ENCODE measurements around the gene POLA1. TPM values are rescaled to one million over a fixed set of nuclear protein-coding genes. Genes with fewer than 3 reads are reported as not detected.

POLA1 gene
- total and polyA plus RNA-seq, 2 donors = 7.2 to 37.9 TPM

DNA sequence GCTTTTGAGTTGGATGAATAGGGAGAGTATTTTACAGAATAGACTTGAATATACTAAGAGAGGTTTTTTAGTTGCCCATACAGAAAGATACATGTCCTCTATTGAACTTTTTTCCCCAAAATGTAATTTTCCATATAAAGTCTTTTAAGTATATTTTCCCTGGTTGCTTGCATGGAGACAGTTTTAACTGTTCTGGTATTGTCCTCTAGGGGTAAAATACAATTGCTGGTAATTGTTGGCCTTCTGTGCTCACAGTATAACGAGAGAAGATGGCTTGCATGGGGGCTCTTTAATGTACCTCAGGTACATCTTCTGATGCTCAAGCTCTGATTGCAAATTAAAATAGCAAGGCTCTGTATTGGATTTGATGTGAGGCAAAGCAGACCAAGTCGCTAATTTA, 186.0 kb downstream of the POLA1 start:
- 97% methylated on average over 2 of the region's 2 CpGs for WGBS
- Histone ChIP-seq H3K4me3 (ENCODE audit: low read depth, low read length) (no peak overlapping the region), H3K36me3 (ENCODE audit: insufficient read depth) (no peaks in the 10 kb centered on the region), H3K4me1 (ENCODE audit: insufficient read depth) (no peaks in the 10 kb centered on the region), H3K27ac (ENCODE audit: low read depth) (no peak overlapping the region)
- no peak for DNase-seq (ENCODE audit: extremely low spot score)

DNA sequence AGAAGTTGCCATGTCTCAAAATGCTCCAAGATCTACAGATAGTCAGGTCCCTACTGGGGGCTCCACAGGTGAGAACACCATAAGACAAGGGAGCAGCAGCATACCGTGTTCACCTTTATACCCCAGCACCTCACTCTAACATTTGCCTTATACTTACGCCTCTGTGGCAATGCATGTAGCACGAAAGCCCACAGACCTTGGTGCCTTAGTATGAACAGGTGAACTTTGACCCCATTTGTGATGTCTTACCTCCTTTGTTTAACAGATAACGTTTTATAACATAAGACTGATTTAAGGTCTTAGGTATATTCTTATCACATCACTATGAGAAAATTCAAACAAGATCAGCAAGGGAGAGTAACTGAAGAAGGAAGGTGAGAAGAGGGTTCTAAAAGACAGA, 193.2 kb downstream of the POLA1 start:
- 90% methylated on average over 4 of the region's 4 CpGs for WGBS

DNA sequence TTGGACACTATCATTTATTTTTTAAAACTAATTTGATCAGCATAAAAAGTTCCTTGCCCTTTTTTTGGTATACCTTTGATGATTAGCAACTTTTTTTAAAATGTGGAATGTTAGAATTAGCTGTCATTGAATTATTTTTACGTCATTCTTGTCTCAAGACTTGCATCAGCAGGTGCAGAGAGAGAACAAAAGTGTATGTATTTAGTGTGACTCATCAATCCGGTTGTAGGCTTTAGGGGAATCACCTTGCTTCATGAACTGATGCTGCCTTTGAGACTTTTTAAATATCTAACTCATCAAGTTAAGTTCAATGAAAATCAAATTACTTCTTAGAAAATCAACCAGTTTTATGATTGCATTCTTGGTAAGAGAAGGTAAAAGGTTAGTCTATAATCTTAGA, 197.0 kb downstream of the POLA1 start:
- no peak for DNase-seq (ENCODE audit: extremely low spot score)
- no peaks in the 10 kb centered on the region for H3K36me3 ChIP-seq (ENCODE audit: insufficient read depth)
- no peak overlapping the region for H3K4me3 ChIP-seq (ENCODE audit: low read depth, low read length)
- H3K27ac ChIP-seq (ENCODE audit: low read depth) = no peak overlapping the region
- 86% methylated on average over 2 of the region's 2 CpGs for WGBS
- H3K4me1 ChIP-seq (ENCODE audit: insufficient read depth) = no peaks in the 10 kb centered on the region

More for the DNA sequence above, 193.2 kb downstream of the POLA1 start:
- Histone ChIP-seq H3K4me1 (ENCODE audit: insufficient read depth) (no peaks in the 10 kb centered on the region), H3K27ac (ENCODE audit: low read depth) (no peak overlapping the region), H3K4me3 (ENCODE audit: low read depth, low read length) (no peak overlapping the region), H3K36me3 (ENCODE audit: insufficient read depth) (no peaks in the 10 kb centered on the region)
- no peak for DNase-seq (ENCODE audit: extremely low spot score)

DNA sequence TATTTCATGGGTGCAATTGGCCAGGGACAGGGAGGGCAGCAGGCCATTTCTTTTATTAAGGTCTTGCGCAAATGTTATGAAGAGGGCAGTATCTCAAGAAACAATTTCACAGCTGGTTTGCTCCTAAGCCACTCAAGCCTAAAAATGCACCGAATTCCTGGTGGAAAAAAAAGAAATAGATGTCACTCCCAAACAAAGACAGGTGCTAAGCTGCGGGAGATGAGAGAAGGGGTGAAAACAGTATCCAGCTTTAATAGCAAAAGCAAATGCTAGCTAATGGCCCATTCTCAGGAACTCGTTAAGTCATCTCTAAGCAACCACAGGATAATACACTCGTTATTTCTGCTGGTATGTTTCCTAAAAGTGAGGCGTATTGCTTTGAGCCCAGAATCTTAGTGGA, 205.7 kb downstream of the POLA1 start:
- WGBS = 84% methylated on average over 6 of the region's 6 CpGs
- Histone ChIP-seq H3K4me1 (ENCODE audit: insufficient read depth) (no peaks in the 10 kb centered on the region), H3K4me3 (ENCODE audit: low read depth, low read length) (no peak overlapping the region), H3K27ac (ENCODE audit: low read depth) (no peak overlapping the region), H3K36me3 (ENCODE audit: insufficient read depth) (no peaks in the 10 kb centered on the region)
- DNase-seq (ENCODE audit: extremely low spot score) = no peak

DNA sequence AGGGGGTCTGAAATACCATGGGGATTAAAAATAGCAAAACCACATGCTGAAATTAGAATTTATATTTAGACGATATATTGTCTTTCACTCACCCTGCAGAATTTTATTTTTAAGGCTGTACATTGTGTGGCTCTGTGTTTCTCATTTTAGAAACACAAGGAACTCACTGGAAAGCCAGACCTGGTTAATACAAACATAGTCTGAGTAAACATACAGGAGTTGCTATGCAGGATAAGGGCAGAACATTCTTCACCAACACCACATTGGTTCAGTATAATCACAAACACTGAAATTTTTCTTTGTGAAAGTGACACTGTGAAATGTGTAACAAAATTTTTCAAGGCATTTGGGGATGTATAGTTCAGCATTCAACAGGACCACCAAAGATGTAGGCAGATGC, 206.5 kb downstream of the POLA1 start:
- no peaks in the 10 kb centered on the region for H3K36me3 ChIP-seq (ENCODE audit: insufficient read depth)
- DNase-seq (ENCODE audit: extremely low spot score) = no peak
- H3K4me3 ChIP-seq (ENCODE audit: low read depth, low read length) = no peak overlapping the region
- H3K4me1 ChIP-seq (ENCODE audit: insufficient read depth) = no peaks in the 10 kb centered on the region
- WGBS = 67% methylated on average over 1 of the region's 1 CpG
- no peak overlapping the region for H3K27ac ChIP-seq (ENCODE audit: low read depth)

DNA sequence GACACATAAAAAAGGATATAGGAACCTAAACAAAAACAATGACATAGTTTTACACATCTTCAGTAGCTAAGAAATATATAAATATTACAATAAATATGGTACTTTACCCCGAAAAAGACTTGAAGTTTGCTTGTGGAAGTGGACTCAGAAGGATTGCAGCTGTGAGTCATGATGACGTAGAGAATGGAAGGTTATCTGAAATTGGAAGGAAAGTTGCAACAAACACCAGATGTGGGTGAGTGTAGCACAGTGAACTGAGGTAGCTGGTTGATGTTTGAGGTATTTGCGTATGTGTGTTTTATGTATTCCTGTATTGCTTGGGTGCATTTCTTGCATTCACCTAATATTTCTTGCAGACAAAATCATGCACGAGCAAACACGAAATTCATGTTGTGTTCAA, 209.1 kb downstream of the POLA1 start:
- no peak for DNase-seq (ENCODE audit: extremely low spot score)
- no peak overlapping the region for H3K27ac ChIP-seq (ENCODE audit: low read depth)
- no peaks in the 10 kb centered on the region for H3K36me3 ChIP-seq (ENCODE audit: insufficient read depth)
- 79% methylated on average over 5 of the region's 5 CpGs for WGBS
- H3K4me3 ChIP-seq (ENCODE audit: low read depth, low read length) = no peak overlapping the region
- H3K4me1 ChIP-seq (ENCODE audit: insufficient read depth) = no peaks in the 10 kb centered on the region

DNA sequence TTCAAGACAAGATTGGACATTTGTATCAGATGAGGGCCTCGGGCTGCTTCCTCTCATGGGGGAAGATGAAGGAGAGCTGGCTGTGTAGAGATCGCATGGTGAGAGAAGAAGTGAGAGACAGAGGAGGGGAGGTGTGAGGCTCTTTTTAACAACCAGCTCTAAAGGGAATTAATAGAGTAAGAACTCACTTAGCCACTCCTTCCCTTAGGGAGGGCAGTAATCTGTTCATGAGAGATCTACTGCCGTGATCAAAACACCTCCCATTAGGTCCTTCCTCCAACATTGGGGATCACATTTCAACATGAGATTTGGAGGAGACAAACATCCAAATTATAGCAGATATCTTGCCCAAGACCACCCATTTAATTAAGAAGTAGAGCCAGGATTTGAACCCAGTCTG, 225.0 kb downstream of the POLA1 start:
- Histone ChIP-seq H3K36me3 (ENCODE audit: insufficient read depth) (no peaks in the 10 kb centered on the region), H3K4me1 (ENCODE audit: insufficient read depth) (no peaks in the 10 kb centered on the region), H3K4me3 (ENCODE audit: low read depth, low read length) (no peak overlapping the region), H3K27ac (ENCODE audit: low read depth) (no peak overlapping the region)
- DNase-seq (ENCODE audit: extremely low spot score) = no peak
- WGBS = 88% methylated on average over 3 of the region's 3 CpGs

DNA sequence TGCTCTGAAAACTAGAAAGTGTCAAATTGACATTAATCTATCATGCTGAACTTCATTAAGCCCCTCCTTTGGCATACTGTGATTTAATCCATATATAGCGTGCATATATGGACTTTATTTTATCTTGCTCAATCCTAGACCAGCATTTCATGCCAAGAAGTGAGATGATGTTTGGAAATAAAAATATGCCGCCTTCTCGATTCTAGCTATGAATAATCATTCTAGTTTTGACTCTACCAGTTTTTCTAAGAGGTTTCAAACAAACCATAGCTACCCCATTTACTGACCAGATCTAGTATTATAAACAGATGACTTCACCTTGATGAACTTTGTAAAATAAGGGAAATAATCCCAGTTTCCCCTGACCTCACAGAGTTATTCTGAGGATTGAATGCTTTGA, 227.1 kb downstream of the POLA1 start:
- Histone ChIP-seq H3K4me3 (ENCODE audit: low read depth, low read length) (no peak overlapping the region), H3K27ac (ENCODE audit: low read depth) (no peak overlapping the region), H3K4me1 (ENCODE audit: insufficient read depth) (no peaks in the 10 kb centered on the region), H3K36me3 (ENCODE audit: insufficient read depth) (no peaks in the 10 kb centered on the region)
- DNase-seq (ENCODE audit: extremely low spot score) = no peak
- WGBS = 86% methylated on average over 3 of the region's 3 CpGs

DNA sequence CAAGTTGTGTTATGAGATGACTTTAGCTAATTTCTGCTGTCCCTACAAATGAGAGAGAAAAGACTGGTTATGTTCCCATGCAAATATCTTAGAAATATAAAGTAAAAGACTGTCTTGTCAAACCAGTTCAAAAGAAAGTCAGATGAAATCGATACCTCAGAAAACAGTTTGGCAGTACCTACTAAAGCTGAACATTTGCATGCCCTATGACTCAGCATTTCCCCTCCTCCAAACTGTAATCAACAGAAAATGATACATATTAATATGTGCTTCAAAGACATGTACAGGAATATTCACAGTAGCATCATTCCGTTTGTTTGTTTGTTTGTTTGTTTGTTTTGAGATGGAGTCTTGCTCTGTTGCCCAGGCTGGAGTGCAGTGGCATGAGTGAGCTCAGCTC, 231.7 kb downstream of the POLA1 start:
- no peak overlapping the region for H3K4me3 ChIP-seq (ENCODE audit: low read depth, low read length)
- no peaks in the 10 kb centered on the region for H3K4me1 ChIP-seq (ENCODE audit: insufficient read depth)
- no peak overlapping the region for H3K27ac ChIP-seq (ENCODE audit: low read depth)
- no peaks in the 10 kb centered on the region for H3K36me3 ChIP-seq (ENCODE audit: insufficient read depth)
- DNase-seq (ENCODE audit: extremely low spot score) = no peak
- WGBS = 91% methylated on average over 2 of the region's 2 CpGs

DNA sequence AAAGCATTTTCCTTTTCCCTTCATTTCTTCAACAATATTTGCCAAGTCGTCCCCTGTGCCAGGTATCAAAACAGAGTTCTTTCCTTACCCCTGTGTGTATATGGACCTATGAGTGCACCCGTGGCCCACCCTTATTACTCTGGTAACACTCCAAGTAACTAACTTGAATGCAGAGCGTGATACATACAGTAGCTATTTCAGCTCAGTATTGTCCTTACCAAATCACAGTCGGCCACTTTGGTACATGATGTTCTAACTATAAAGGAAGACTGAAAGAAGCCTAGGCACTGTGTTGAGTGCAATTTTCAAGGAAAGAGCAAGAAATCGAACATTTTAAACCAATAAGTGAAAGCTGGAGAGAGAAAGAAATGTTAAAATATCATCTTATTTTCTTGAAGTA, 233.7 kb downstream of the POLA1 start:
- H3K36me3 ChIP-seq (ENCODE audit: insufficient read depth) = no peaks in the 10 kb centered on the region
- WGBS = 94% methylated on average over 5 of the region's 5 CpGs
- H3K4me1 ChIP-seq (ENCODE audit: insufficient read depth) = no peaks in the 10 kb centered on the region
- H3K27ac ChIP-seq (ENCODE audit: low read depth) = no peak overlapping the region
- H3K4me3 ChIP-seq (ENCODE audit: low read depth, low read length) = no peak overlapping the region
- no peak for DNase-seq (ENCODE audit: extremely low spot score)

DNA sequence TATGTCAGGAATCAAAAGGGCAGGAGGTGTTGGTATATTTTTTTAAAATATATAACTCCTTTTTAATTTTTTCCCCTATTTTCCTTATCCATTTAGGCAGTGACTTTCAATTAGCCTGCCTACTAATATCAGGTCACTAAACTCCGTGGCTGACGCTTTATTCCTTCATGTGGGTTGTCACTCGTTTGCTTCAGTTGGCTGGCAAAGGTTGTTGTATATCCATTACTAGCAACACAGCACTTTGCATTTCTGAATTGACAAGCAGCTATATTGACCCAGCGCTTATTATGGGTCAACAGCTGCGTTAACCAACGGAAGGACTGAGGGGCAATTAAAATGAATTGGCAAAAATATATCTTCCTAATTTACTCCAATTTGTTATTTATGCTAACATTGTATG, 234.4 kb downstream of the POLA1 start:
- Histone ChIP-seq H3K4me3 (ENCODE audit: low read depth, low read length) (no peak overlapping the region), H3K4me1 (ENCODE audit: insufficient read depth) (no peaks in the 10 kb centered on the region), H3K27ac (ENCODE audit: low read depth) (no peak overlapping the region), H3K36me3 (ENCODE audit: insufficient read depth) (no peaks in the 10 kb centered on the region)
- DNase-seq (ENCODE audit: extremely low spot score) = no peak
- WGBS = 95% methylated on average over 6 of the region's 6 CpGs

DNA sequence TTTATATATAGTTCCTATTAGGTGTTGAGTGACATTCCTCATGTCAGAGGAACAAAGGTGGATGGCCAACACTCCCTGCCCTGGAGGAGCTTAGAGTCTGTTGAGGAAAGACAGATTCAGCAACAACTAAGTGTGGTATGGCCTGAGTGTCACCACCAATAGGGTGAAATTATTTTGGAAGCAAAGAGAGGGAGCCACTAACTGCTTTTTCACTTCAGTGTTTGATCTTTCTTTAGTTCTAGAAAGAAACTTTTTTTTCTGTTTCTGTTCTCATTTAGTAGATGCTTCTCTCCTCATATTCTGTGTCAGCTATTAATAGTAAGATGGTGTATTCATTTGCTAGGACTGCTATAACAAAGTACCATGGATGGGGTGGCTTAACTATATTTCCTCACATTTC, 240.6 kb downstream of the POLA1 start:
- Histone ChIP-seq H3K36me3 (ENCODE audit: insufficient read depth) (no peaks in the 10 kb centered on the region), H3K4me3 (ENCODE audit: low read depth, low read length) (no peak overlapping the region), H3K27ac (ENCODE audit: low read depth) (no peak overlapping the region), H3K4me1 (ENCODE audit: insufficient read depth) (no peaks in the 10 kb centered on the region)
- no peak for DNase-seq (ENCODE audit: extremely low spot score)

DNA sequence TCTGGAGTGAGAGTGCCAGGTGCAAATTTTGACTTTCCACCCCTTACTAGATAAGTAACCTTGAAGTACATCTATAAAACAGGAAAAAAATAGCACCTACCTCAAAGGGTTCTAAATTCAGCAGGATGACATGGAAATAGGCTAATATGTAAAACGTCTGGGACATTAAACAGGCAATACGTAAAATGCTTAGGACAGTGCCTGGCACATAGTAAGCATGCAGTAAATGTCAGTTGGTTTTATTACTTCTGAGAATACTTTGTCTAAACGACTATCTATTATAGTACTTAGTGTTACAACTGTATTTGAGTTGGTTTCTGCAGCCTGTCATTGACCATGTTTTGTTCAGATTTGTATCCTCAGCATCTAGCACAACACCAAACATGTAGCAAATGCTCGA, 251.3 kb downstream of the POLA1 start:
- H3K27ac ChIP-seq (ENCODE audit: low read depth) = no peak overlapping the region
- WGBS = 41% methylated on average over 4 of the region's 4 CpGs

DNA sequence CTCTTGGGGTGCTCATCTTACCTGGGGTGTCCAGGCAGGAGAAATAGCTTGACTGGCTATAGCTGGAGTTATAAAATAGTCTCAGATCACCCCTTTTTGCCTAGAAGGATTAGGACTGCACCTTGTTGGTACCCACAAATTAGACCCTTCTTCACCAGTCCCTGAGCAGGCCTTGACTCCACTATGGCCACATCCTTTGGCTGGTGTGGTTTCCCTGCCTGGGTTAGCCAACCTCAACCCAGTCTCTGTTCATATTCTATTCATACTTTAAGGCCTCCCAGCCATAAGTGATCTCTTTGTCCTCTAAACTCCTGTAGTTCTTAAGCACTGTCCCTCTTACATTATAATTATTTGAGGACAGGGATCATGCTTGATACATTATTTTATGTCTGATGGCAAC, 252.7 kb downstream of the POLA1 start:
- H3K36me3 ChIP-seq (ENCODE audit: insufficient read depth) = no peaks in the 10 kb centered on the region
- no peaks in the 10 kb centered on the region for H3K4me1 ChIP-seq (ENCODE audit: insufficient read depth)
- no peak for DNase-seq (ENCODE audit: extremely low spot score)
- no peak overlapping the region for H3K27ac ChIP-seq (ENCODE audit: low read depth)
- no peak overlapping the region for H3K4me3 ChIP-seq (ENCODE audit: low read depth, low read length)

More for the DNA sequence above, 251.3 kb downstream of the POLA1 start:
- DNase-seq (ENCODE audit: extremely low spot score) = no peak
- H3K4me3 ChIP-seq (ENCODE audit: low read depth, low read length) = no peak overlapping the region
- H3K4me1 ChIP-seq (ENCODE audit: insufficient read depth) = no peaks in the 10 kb centered on the region
- H3K36me3 ChIP-seq (ENCODE audit: insufficient read depth) = no peaks in the 10 kb centered on the region

DNA sequence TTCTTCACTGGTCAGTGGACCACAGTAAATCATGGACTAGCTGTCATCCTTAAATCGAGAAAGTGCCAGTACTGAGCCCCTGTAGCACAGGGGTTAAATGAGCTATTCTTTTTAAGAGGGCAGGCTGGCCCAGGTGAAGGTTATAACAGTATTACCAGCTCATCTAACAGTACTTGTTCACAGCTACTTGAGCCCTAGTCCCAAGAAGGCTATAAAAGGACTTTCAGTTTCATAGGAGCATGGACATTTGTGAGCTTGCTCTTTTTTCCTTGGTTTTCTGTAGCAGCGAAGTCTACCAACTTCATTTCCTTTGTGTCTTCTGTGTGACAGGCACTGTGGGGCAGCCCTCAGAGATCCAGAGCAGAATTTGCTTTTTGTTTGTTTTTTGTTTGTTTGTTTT, 261.0 kb downstream of the POLA1 start:
- 77% methylated on average over 2 of the region's 2 CpGs for WGBS

More for the DNA sequence above, 261.0 kb downstream of the POLA1 start:
- H3K27ac ChIP-seq (ENCODE audit: low read depth) = no peak overlapping the region
- no peak for DNase-seq (ENCODE audit: extremely low spot score)
- no peaks in the 10 kb centered on the region for H3K36me3 ChIP-seq (ENCODE audit: insufficient read depth)
- no peak overlapping the region for H3K4me3 ChIP-seq (ENCODE audit: low read depth, low read length)
- H3K4me1 ChIP-seq (ENCODE audit: insufficient read depth) = no peaks in the 10 kb centered on the region

Measured in urinary bladder (tissue), 4 donors.